Stimulated activated CD8-positive, alpha-beta memory T cell treated with anti-CD3 and anti-CD28 coated beads, Interleukin-12 subunit alpha, Interleukin-12 subunit beta, amount 100 ng/mL, for 4 hours (primary cell): ENCODE data around the gene PCARE.
"Not testable (repeated sequence)": the region's sequence is repeated elsewhere in the genome, so short reads cannot be mapped to it uniquely, and the experiment has no call there.

Experiments used
- DNase-seq: peaks from one replicate; pipeline ENCODE4 v3.0.0-alpha.2; 2020; ENCODE audit warnings: low read depth

PCARE gene

DNA sequence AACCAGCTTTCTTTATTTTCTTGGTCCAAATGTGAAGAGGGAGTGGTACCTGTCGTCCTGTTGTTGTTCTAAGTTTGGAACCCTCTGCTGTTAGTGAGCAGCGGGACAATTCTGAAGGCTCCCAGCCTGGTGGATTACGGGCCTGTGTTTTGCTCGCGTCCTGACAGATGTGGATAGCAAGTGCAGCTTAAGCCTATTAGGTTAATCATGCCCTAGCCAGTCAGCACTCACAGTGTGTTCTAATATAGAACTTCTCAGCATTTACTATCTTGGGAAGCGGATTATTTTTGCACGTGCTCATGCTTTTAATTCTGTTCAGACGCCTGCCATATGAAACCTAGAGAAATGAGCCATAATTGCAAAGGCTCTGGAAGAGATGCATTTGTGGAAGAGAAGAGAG, at the start of gene PCARE:
Gene PCARE (minus strand): TSS at position 113 of the 400 bp plus-strand sequence. CDS start 262 bp downstream, outside the sequence.
- DNase-seq: no peak

DNA sequence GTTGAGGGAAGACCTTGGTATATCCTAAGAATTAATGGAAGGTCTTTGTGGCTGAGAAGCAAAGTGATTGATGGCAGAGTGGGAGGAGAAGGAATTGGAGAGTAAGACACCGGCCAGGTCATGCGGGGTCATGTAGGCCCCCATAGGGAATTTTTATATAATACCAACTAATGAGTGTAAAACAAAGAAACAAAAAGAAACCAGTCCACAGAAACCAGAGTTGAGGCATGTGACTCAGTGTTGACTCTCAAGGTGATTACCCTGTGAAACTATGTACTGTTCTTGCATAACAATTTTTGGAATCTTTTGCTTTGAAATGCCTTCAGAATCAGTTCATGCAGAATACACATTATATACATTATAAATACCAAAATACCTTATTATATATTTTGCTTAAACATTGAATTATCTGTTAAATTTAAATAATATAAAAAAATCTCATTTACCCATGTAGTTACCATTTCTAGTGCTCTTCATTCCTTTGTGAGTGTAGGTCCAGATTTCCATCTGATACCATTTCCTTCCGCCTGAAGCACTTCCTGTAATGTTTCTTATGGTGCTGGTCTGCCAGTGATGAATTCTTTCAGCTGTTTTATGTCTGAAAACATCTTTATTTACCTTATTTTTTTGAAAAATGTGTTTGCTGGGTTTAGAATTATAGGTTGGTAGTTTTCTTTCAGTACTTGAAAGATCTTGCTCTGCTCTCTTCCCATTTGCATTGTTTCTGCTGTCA, 49.5 kb upstream of the PCARE start:
- DNase-seq: no peak

DNA sequence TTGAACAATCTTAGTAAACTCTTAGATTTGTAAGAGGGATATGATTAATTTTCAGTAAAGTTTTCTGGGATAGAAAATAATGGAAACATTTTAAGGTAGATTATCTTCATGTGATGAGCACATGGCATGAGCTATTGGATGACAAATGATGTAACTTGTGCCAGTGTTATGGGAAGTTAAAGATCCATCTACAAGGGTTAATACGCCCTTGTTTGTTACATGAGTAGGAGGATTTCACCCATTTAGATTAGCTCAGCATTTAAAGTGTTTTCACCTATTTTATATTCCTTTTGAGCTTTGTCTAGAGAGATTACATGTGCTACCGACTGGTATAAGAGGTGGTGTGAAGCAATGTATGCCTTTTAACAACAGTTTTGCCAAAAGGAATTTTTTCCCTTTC, 46.5 kb upstream of the PCARE start:
- DNase-seq: no peak

DNA sequence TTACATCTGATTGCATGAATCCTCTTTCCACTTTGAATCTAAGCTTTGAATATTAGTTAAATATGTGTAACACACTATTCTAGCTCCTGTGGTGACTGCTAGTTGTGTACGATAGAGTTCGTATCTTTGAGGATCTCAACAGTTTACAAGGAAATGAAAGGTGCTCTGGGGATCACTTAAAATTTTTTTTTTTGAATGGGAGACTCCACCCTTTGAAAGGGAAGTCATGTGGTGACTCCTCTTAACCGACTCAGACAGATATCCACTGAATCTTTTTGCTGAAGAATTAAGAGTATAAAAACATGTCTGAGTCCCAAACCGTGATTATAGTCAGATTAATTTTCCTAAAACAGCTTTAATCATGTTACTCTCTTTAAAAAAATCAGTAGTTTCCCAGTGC, 44.9 kb upstream of the PCARE start:
- no peak for DNase-seq

DNA sequence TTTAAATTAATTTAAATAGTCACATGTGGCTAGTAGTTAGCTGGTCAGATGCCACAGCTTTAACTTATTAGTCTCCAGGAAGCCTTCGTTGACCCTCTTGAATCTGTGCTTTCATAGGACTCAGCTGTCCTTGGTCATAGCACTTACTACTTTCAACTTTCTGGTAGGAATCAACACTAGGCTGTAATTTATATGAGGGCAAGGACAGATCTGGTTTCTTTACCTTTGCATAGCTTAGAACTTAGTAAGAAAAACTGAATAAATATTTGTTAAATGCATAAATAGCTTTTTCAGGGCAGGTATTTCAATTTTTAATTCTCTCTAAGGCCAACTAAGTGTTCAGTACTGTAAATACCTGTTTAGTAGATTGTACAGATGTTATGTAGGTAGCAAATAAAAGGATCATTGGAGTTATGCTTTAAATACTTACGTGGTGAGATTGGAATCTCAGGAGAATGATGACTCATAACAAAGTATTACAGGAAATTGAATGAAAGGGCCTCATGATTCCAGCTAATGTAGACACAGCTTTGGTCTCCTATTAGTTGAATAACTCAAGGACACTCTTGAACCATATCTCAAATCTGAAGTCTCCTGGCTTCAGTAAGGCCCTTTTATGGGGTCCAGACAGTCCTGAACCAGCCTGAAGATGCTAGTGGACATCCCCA, 43.4 kb upstream of the PCARE start:
- DNase-seq: no peak

DNA sequence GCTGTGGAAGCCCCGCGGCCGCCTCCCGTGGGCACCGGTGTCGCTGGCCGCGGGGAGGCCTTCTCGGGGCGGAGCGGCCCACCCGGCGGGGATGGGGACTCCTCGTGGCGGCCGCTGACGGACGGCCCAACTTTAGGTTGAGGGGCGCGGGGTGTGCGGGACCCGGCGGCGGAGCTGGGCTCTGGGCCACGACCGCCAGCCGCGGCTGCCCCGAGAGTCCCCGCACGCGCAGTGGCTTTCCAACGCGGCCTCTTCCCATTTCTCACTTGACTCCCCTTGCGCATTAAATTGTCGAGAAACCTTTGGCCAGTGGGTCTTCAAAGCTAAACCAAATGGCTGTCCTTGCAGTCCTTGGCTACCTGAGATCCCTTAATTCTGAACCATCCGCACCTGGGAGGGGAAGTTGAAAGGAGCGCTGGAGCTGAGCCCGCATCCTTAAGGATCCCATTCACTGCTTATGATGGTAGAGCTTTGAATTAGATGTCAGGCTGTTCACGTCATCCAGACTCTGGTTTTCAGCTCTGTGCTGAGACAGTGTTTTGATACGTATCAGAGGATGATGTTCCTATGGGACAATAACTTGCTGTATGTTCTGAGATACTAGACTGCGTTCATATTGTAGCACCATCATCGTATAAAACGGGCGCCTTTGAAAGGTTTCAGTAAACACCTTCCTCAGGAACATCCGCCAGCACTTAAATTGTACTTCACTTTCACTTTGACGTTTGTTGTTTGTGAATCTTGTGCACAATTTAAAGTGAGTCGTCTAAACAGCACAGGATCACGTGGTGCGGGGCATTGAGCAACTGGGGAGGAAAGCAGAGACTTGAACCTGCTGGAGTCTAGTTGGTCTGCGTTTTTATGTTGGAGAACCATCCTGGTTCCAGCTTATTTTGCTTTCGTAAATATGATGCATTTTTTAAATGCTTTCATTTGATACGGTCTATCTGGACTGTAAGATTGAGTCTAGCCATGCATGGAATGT, 41.8 kb upstream of the PCARE start:
- peak; percentile 33 for DNase-seq

DNA sequence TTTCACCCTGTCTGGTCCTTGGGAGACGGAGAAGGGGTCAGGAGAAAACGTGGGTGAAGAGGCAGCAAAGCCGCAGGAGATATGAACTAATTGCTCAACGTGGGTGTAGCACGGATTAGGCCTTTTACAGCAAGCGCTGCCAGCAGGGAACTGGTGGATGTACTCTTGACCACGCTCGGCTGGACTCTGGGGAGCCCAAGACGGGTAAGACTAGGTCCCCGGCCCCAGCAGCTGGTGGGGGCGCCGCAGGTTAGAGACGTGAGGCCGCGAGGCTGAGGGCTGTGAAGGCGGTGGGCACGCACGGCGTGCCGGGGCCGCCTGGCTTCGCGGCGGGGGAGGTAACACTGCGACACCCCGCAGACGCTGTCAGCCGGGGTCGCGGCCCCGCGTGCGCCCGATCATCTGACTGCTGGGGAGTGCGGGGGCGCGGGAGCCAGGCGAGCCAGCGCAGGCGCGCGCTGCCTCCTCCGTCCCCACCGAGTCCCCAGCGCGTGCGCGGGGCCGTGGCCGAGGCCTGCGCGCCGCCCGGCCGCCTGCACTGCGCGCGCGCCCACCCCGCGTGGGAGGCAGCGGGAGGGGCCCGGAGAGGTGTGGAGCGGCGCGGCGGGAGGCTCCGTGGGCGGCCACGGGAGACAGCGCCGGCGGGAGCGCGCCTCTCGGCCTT, 40.8 kb upstream of the PCARE start, which contains the start of gene CLIP4:
Gene CLIP4 (plus strand): TSS at position 470 of the 664 bp plus-strand sequence. CDS start 5,974 bp downstream, outside the sequence.
- peak; percentile 86 for DNase-seq

DNA sequence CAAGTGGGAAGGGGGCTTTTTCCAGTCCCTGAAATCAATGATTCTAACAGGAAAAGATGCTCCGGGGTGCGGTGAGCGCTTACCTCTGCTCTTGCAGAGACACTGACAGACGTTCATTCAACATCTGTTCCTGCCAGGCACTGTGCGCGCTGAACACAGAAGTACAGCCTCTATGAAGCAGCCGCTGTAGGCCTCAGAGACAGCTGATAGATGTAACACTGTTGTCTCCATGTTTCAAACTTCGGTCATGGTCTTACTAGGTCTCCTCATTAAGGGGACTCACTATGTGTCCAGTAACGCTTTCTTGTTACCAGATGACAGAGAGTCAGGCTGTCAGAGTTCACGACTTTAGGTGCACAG, 40.2 kb upstream of the PCARE start:
- DNase-seq: no peak

DNA sequence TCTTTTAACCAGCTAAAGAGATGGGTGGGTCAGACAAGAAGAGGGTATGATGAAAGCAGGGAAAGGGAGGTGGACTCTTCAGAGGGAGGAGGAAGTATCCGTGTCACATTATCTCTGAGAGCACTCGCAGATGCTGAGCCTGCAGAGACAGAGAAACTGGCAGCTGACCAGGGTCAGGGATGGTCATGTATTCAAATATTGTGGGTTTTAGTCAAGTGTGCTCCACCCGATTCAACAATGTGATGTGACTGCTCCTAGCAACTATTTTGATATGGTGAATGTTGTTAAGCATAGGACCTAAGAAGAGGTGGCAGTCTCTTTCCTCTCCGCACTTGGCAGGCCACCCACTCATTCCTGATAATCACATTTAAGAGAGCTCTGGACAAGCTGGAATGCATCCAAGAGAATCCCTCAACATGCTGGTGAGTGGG, 39.6 kb upstream of the PCARE start:
- DNase-seq: no peak

DNA sequence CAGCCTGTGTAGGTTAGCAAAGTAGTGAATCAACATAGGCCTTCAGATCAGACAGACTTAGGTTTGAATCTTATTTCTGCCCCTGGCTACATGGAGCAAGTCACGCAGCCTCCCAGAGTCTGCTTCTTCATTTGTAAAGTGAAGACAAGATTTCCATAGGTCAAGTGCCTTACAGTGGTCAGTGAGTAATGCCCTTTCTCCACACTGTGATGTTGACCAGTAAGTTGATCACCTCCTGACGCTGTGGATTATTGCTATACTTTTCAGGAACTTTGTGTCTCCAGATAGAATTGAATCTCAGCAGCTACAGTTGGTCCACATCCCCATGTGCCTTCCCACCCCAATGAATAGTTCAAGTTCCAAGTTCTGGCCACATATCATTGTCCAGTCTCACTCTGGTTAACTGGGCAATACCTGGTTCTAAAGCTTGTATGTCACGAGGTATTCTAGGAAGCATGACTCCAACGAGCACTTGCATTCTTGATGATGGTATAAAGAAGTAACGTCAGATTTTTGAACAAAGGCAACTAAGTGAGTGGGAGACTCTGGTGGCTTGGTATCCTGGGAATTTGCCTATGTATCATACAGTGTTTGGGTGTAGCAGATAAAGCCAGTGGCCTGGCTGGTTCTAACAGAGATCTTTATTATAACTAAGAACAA, 38.8 kb upstream of the PCARE start:
- no peak for DNase-seq

DNA sequence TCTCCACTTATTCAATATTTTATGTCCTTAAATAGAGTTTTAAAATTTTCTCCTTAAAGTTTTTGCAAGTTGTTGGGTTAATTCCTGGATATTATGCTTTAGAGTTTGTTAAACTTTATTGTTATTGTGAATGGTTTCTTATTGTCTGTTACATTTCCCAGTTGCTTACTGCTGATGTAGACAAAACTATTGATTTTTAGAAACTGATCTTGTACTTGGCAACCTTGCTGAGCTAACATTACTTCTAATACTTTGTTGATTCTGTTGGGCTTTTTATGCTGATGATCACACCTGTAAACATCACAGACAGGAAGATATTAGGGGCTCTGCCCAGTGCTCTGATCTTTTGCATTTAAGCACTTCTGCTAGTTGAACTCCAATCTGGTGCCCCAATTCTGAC, 38.1 kb upstream of the PCARE start:
- DNase-seq: no peak

DNA sequence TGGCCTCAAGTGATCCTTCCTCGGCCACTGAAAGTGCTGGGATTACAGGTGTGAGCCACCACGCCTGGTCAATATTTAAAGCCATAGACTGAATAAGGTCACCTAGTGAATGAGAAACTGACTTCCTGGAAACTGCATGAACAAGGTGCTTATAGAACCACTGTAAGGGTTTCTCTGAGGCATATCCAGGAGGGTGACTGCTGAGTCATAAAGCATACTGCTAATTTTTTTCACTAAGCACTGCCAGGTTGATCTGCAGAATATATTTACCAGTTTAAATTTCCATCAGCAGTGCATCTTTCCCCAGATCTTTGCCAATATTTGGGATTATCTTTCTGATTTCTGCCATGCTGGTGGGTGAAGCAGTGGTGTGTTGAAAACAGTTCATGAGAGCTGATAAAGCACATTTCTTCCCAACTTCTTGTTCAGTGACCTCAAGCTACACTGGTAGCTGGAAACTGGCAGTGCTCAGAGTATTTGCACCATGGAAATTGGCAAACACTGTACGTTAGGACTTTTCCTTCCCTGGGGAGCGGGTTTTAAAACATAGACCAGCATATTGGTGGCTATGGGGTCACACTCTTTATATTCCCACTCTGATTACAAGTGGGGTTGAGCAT, 36.7 kb upstream of the PCARE start:
- no peak for DNase-seq

DNA sequence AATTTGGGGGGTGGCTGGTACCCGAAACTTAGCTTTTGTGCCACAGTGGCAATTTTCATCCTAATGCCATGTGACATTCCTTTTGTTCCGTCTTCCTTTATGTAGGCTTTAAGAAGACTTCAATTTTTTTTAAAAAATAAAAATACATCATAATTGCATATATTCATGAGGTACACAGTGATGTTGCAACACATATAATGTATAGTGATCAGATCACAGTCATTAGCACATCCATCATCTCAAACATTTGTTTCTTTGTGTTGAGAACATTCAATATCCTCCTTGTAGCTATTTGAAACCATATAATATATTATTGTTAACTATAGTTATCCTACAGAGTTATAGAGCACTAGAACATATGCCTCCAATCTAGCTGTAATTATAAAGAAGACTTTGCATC, 34.9 kb upstream of the PCARE start:
- no peak for DNase-seq

DNA sequence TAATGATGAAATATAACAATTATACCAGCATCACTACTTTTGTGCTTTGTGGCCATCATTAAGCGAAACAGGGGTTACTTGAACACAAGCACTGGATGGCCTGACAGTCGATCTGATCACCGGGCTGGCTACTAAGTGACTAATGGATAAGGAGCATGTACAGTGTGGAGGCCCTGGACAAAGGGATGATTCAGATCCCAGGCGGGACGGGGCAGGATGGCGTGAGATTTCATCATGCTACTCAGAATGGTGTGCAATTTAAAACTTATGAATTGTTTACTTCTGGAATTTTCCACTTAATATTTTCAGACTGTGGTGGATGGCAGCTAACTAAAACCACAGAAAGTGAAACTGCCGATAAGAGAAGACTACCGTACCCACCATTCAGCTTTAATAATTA, 33.9 kb upstream of the PCARE start:
- DNase-seq: no peak

DNA sequence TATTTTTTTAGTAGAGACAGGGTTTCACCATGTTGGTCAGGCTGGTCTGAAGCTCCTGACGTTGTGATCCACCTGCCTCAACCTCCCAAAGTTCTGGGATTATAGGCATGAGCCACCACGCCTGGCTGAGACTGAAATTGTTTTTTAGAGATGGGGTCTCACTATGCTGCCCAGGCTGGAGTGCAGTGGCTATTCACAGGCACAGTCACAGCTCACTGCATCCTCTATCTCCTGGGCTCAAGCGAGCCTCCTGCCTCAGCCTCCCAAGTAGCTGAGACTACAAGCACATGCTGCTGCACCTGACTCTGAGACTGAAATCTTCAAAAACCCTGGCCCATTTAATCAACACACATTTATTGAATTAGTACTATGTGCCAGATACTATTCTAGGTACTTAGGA, 33.2 kb upstream of the PCARE start:
- not testable (repeated sequence) for DNase-seq

DNA sequence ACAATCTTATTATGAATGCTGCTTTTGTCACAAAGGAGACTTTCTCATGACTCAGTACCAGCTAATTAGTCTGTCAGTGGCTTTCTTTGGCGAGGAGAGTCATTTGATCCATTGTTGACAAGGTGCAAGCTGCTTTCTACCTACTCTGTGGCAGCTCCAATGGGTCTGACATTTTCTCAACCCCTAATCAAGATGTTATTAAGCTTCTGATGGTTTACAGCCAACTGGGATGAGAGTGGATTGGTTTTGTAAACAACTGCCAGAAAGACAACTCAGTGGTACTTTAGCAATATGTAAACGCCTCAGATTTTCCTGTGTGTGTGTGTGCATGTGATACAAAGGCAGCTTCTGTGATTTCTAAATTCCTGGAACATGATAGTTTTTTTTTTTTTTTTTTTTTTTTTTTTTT, 32.7 kb upstream of the PCARE start:
- DNase-seq: no peak

DNA sequence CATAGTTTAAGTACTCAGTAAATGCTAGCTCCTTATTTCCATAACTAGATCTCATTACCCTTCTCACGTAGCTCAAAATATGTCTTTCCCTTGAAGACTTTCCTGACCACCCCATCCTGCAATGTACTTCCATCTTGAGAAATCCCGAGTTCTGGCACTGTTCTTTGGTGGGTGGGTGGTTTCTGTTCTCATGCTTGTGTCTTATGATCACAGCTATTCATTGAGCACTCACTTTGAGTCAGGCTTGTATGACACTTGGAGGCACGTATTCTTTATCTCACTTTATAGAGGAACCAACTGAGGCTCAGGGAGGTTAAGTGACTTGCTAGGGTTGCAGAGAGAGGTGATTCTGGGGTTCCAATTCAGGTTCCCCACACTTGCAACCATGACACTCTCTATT, 31.9 kb upstream of the PCARE start:
- no peak for DNase-seq

DNA sequence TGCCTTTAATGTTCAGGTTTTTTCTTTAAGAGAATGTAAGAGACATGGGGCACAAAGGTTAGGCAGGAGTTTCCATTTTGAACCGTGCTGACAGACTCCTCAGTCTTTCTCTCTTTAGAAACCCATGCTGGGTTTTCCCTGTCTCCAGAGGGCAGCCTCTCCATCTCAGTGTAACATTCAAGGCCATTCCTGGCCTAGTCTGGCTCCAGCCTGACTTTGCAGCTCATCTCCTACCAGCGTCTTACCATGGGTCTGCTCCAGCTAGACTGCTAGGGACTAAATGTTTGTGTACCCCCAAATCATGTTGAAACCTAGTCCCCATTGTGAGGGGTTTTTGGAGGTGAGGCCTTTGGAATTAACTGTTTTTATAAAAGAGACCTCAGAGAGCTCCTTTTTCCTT, 31.1 kb upstream of the PCARE start:
- no peak for DNase-seq

DNA sequence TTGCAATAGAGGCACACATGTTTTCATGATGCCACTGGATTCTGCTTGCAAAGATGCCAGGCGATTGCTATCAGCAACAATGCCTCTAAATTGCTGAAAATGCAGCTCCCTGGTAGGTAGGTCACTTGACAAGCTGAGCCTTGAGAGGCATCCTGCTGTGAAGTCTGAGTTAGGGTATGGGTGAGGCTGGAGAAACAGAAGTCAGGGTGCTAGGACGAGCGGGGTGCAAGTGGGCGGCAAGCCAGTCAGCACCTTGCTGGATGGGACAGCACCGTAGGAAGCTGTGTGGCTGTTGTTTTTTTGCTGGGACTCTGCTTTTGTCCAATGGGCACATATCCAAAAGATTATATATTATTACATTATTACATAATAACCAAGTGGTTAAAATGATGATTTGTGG, 30.4 kb upstream of the PCARE start:
- no peak for DNase-seq

DNA sequence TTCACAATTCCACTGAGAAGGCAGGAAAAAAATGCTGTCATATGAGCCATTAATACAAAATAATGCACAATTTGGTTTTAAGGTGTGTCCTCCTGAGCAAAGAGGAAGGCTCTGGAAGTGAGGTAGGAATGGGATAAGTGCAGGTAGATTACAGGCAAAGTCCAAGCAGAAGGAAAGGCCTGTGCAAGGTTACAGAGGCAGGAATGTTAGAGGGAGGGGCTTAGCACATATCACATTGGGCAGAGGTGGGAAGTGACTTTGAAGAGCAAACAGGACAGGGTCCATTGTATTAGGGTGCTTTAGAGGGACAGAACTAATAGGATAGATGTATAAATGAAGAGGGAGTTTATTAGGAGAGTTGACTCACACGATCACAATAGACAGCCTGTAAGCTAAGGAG, 26.2 kb upstream of the PCARE start:
- no peak for DNase-seq

DNA sequence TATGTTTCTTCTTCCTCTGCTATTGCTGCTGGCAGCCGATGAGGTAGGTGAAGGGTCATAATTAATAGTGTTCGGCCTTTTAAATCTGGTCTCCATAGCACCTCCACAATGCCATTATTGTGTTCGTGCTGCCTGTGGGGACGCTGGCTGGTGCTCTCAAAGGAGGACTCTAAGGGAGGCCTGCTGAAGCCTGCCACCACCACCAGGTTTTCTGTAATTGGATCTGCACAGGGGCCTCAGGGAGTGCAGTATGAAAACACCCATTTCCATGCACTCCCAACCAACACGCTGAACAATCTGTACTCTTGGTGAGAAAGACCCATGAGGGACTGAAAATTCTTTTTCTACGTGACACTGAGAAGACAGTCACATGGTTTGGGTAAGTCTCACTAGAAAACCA, 23.2 kb upstream of the PCARE start:
- no peak for DNase-seq
